Activated CD4-positive, alpha-beta T cell treated with anti-CD3 and anti-CD28 coated beads, Interleukin-2, amount 50 U/mL, for 4 hours (primary cell): ENCODE results near the gene ENTR1.
"Not testable (repeated sequence)": the region's sequence is repeated elsewhere in the genome, so short reads cannot be mapped to it uniquely, and the experiment has no call there.

Experiments used
- DNase-seq, 2 experiments: peaks; one replicate each; pipeline ENCODE4 v3.0.0-alpha.2; 2020

The ENTR1 gene

DNA sequence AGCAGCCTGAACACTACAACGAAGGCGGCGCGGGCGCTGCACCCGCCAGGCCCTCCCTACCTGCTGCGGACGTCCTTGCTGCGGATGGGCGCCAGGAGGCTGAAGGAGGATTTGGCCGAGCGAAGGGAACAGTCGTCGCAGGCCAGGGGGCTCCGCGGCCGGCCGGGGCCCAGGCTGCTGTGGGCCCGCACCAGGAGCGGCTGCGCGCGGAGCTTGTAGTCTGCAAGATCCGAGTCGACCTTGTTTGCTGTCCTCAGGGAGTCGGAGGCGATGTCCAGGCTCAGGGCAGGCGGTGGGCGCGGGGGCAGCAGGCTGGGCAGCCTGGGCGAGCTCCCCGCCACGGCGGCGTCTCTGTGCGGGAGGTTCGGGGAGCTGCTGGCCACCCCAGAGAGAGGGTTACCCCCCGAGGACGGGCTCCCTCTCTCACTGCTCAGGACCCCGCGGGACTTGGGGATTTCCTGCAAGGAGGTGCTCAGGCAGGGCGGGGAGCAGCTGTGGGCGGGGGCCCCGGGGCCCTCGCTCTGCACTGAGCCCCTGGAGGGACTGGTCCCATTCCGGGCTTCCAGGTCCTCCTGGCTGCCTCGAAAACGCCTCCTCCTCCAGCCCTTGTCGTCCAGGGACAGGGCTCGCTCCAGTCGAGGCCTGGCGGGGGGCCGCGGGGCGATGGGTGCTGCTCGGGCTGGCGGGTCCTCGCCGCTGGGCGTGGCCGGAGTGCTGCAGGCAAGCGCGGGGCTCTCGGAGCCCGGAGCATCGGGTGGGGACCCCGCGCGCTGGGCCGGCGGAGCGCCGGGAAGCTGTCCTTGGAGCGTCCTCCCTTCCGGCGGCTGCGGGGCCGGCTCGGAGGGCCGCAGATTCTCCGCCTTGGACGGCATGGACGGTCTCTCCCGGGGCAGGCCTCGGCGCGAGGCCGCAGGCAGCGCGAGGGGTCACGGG is 28.4 kb upstream of the ENTR1 start:
- peak; percentile 38 to 46 for DNase-seq

DNA sequence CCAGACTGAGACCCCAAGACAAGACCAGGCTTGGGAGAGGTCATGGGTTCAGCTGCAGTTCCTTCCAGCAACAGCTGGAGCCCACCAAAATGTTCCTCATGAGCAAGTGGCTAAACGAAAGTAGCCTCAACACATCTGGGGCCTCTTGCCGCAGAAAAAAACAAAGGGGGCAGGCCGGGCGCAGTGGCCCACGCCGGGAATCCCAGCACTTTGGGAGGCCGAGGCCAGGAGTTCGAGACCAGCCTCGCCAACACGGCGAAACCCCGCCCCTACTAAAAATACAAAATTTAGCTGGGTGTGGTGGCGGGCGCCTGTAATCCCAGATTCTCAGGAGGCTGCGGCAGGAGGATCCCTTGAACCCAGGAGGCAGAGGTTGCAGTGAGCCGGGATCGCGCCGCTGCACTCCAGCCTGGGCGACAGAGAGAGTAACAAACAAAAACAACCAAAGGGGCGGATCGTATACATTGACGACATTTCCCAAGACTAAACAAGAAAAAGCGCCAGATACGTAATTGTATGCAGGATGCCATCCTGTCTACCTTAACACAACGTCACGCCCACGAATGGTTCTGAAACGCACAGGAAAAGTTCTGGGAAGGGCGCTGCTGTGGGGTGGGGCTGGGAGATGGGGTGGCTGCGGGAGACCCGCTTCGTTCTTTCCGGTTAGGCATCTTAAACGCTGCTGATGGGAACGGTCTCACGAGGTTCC is 27.6 kb upstream of the ENTR1 start:
- DNase-seq: no peak

DNA sequence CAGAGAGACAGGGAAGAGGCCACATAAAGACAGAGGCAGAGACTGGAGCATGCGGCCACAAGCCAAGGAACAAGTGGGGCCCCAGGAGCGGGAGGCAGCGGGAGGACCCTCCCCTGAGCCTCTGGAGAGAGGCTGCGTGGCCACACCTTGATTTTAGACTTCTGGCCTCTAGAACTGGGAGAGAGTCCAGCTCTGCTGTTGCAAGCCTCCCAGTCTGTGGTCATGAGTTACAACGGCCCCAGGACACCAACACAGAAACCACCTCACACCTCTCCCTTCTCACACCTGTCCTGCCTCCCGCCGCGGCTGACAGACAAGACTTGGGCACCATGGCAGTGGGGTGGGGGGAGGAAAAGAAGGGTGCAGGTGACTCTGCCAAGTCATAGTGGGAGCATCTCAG is 27.0 kb upstream of the ENTR1 start:
- DNase-seq: no peak

DNA sequence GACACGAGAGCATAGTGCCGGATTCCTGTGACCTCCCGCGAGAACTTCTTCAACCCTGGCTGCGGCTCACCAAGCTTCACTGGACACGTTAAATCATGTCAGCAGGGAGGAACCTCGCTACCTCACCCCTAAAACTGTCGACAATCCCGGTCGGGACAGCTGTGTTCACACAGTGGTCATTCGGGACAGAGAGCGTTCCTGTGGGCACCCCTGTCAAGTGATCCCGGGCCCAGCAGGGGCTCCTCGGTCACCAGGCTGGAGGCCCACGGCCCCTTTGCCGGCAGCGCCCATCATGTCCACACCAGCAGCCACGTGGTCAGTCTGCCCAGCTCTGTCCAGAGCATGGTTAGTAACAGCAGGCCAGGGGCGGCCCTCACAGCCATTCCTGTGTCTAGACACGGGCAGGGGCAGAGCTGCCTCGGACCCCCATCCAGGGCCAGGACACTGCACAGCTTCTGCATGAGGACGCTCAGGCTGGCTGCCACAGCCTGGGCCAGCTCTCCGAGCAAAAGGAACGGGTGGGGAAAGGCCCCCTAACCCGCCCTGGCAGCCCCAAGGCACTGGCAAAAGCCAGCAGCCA is 25.7 kb upstream of the ENTR1 start:
- DNase-seq: no peak

DNA sequence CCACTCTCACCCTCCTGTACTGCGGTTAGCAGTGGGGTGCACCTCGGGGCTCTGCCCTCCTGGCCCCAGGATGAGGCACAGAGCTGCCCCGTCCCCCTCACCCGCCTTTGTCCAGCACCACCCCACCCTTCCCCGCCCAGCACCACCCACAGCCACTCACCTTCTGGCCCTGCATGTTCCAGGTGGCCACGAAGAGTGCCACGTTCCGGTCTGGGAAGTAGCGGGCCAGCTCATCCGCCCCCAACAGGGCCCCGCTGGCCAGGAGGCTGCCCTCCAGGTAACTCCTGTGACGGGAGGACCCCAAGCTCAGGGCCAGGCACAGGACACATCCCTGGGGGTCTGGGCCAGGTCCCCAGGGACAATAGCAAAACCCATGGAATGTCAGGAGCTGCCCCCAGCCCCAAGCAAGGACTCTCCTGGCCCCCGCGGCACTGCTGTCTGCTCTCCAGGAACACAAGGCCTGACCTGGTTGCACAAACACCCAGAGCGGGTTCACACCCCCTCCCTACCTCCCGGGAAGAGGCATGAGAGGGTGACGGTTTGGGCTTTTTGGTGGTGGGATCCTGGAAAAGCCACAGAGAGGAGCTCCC is 24.3 kb upstream of the ENTR1 start:
- no peak for DNase-seq

DNA sequence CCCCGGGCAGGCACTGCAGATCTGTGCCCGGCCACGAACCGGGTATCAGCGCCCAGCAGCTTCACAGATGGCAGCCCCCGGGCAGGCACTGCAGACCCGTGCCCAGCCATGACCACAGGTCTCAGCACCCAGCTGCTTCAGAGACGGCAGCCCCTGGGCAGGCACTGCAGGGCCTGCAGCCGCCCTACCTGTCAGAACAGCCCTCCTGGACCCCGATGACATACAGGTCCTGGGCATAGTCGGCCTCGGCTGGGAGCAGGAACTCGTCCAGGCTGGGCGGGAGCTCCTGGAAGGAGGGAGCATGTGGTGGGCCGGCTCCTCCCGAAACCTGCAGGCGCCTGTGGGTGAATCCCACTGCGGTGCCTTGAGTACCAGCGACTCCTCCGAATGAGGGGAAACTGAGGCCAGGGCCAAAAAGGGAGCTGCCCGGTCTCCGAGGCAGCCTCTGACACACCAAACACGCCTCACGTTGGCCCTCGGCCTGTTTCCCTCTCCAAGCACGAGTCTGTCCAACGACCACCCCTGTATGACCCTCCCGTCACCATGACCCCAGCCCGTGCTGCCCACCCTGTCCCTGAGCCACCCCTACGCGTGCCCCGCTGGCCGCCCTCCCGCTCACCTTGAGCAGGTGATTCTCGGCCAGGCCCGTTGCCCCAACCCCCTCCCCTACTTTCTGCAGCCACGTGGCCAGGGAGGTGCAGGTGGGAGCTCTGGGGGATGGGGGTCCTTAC is 23.6 kb upstream of the ENTR1 start:
- no peak for DNase-seq

DNA sequence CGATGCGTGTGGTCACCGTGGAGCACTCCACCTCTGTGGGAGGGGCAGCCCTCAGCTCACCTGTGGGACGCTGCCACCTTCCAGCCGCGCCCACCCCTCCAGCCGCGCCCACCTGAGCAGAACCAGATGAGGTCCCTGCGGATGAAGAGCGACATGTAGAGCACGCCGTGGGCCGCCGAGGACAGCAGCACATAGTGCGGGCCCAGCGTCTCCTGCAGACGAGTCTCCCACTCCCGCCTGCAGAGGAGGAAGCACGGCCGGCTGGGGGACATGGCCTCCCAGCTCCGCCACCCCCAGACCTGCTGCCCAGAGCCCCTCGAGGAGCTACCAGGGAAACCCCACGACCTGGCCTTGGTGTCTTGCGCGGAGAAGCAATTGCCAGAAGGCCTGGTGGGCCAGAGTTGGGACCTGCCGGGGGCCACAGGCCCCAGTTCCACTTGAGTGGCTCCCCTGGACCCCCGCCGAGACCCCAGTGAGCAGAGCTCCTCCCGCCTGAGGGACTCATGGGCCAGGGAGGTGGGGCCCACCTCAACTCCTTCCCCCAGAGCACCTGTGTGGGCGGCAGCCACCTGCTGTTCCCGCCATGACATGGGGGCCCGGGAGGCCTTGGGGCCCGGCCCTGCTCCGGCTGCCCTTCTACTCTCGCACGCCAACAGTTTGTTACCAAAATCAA is 22.8 kb upstream of the ENTR1 start:
- no peak for DNase-seq

DNA sequence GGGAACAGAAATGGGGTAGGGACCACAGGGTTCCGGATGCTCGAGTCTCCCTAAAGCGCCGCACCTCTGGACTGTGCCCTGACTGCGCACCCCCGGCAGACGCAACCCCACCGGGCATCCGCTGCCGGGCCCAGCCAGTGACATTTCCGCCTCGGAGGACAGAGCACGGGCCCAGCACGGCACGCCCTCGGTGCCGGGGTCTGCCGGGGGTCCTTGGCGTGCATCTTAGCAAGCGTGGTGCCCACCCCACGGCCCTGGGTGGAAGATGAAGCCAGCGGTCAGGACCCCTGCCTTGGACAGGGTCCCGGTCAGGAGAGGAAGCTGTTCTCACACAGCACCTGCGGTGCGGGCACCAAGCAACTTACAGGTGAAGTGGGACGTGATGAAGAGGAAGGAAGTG is 22.2 kb upstream of the ENTR1 start:
- no peak for DNase-seq

DNA sequence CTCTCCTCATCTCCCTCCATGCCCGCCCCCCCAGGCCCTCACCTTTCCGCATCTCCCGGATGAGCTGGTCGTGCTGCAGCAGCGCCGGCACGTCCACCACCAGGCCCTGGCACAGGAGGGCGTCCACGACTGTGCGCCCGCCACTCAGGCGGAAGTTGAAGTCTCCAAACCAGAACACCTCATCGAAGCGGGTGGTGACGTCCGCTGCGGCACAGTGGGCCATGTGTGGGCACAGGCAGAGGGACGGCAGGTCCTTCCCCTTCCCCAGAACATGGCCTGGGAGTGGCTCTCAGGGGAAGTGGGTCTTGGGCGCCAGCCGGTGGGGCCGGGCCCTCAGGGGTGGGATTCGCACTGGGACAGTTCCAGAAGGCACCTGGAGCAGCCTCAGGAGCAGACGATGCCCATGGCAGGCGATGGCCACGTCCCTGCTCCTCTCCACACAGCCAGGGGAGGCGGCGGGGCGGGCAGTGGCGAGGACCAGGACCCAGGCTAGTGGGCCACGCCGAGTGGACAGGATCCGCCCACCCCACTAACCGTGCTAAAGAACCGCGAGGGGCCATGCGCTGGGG is 21.5 kb upstream of the ENTR1 start:
- no peak for DNase-seq

DNA sequence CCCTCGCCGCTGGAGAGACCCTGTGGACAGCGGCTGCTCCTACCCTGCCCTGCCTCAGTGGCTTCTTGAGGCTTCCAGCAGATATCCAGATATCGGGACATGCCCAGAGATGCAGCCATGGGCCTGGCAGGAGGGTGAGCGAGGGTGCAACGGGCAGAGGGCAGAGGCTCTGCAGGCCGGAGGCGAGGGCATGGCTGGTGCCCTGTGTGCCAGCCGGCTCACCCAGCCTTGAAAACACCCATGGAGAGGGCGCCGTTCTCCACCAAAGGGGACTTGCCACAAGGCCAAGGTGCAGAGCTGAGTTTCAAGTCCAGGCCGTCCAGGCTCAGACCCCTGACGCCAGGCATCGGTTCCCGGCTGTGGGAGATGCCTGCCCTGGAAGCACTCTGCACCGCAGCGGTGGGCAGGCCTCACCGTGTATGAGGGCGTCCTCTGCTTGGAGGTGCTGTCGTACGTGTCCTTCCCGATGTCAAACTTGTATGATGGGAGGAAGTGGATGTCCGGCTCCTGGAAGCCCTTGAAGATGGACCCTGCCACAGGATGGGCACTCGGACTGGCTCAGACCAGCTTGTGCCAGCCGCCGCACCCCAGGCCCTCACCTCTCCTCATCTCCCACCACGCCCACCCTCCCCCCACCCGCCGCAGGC is 20.3 kb upstream of the ENTR1 start:
- no peak for DNase-seq

DNA sequence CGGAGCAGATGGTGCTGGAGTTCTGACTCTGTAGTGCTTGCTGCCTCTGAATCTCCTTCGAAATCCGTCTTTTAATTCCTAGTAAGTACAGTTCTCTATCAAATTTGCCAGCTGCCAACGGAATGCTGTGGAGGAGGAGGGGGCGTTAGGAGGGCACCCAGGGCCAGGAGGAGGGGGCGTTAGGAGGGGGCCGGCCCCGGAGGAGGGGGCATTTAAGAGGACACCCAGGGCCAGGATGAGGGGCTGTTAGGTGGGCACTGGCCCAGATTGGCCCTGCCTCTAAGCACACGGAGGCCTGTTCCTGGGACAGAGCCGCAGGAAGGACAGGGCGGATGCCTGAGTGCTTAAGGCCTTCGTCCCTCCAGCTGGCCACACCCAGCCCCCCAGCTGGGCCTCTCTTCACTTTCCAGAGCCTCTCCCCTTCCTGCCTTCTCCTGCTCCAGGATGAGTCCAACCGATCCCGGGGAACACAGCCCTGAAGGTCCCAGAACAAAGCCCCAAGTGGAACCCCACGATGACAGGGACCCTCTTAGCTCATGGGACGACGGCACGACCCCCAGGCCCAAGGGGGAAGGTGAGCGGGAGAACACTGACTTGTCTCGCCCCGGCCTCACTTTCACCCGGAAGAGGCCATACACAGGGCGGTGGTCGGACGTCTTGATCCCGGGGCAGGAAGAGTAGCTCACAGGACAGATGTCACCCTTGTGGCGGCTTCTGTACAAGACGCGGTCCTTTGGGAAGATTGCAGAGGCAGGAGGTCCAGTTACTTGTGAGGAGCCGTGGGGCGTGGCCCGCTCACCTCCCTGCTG is 19.5 kb upstream of the ENTR1 start:
- no peak for DNase-seq

DNA sequence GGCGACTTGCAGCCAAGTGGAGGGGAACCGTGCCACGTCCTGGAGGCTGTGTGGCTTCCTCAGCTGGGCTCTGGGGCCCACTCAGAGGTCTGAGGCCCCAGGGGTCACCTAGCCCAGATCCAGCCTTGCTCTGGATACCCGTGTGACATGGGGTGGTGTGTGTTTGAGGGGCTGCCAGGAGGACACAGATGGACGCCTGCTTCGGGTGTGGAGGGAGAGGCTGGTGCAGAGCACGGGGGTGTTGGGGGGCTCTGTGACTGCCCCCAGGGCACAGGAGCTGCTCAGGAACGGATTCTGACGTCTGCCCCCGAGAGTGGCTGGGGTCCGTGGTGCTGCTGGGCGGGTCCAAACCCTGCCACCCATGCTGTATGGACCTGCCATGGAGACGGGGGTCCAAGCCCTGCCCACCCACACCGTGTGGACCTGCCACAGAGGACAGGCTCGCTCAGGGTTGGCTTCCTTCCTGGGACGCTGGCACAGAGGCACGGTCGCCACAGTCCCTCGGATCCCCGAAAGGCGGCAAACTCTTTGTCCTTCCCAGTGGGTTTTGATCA is 18.7 kb upstream of the ENTR1 start:
- DNase-seq: no peak

DNA sequence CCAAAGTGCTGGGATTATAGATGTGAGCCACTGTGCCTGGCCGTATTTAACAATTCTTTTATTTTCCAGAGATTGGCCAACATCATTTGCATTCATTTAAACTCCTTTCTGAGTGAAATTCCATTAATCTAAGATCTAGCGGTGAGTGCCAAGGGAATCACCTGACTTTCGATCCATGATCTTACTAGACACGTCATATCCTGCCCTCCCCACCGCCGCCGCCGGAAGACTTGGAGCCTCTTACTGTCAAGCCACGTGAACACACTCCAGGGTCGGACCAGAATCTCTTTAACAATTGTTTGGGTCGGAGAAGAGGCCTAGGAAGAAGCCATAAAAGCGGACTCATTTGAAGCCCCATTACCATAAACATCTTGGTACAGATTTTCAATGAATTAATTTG is 16.4 kb upstream of the ENTR1 start:
- DNase-seq: no peak

DNA sequence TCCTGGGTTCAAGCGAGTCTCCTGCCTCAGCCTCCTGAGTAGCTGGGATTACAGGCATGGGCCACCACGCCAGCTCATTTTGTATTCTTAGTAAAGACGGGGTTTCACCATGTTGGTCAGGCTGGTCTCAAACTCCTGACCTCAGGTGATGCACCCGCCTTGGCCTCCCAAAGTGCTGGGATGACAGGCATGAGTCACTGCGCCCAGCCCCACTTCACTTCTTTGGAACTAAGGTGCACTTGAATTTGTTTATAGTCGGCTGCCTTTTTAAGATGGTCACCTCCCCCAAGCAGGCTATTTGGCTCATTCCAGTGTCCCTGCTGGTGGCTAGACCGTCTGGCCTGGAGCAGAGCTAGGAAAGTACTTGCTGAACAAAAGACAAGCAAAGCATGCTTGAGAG is 15.0 kb upstream of the ENTR1 start:
- not testable (repeated sequence) for DNase-seq

DNA sequence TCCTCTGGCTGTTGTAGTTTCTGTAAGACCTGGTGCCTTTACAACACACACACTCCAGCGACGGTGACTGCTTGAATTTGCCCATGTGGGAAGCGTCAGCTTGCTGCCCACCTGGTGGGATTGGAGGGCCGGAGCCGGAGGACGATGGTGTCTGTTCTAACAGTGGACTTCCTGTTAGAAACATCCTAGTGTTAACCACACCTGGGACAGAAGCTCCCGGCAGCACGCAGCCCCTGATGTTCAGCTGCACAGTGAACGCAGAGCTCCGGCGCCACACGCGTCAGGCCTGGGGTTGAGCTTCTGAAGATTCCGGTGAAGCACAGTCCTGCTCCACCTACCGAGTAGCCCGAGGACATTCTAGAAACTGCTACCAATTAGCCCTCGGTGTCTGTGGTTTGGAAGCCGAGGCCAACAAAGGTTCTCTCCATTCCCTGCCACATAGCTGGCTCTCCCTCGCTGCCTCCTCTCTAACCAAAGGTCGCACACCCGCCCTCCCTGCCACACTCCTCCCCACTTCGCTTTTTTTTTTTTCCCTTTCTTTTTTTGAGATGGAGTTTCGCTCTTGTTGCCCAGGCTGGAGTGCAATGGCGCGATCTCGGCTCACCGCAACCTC is 14.4 kb upstream of the ENTR1 start:
- DNase-seq: no peak

DNA sequence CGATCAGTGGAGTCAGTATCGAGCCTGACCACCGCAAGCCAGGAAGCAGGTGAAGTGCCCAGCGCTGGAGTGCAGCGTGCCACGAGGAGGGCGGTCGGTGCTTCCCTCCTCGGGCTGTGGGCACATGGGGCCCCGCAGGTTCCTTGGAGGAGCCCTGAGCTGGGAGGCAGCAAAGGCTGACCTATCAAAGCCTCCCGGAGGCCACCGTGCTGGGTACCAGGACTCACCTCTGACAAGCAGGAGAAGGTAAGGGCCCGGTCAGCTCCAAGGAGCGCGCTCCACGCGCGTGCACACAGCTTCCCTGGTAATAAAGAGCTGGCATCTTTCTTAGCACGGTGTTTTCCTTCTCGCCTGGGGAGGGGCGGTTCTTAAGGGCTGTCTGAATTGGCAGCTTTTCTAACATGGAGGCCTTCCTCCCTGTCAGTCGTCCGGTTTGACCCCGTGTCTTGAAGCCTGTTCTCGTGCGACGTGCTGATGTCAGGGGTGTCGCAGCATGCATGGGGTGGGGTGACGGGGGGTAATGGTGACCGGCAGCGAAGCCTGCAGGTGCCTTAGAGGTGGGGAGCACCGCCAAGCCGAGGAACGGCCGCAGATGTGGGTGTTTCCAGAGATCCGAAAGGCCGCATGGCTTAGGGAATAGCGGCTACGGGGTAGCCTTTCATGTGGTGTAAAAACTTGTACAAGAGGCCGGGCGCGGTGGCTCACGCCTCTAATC is 13.2 kb upstream of the ENTR1 start:
- no peak for DNase-seq

DNA sequence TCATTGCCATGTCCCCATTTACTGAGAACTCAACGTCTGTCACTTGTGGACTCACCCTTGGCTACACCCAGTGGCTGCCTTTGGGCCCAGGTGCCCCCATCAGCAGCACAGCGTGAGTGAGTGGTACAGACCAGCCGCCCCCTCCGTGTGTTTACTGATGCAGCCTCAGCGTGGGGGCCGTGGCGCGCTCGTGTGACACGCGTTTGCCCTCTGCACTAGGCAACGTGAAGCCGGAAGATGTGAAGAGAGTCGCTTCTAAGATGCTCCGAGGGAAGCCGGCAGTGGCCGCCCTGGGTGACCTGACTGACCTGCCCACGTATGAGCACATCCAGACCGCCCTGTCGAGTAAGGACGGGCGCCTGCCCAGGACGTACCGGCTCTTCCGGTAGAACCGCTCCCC is 12.5 kb upstream of the ENTR1 start:
- no peak for DNase-seq

DNA sequence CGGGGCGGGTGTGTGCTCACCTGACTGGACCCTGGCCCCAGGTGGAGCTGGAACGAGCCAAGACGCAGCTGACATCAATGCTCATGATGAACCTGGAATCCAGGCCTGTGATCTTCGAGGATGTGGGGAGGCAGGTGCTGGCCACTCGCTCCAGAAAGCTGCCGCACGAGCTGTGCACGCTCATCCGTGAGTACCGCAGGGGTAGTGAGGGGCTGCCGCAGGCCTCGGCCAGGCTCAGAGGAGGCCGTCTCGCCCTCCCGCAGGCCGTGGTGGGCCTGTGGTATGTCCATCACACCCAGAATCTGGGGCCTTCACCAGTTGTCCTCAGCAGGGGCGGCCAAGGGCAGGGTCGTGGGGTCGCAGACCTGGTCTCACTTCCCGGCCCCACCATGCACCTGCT is 11.4 kb upstream of the ENTR1 start:
- DNase-seq: no peak

DNA sequence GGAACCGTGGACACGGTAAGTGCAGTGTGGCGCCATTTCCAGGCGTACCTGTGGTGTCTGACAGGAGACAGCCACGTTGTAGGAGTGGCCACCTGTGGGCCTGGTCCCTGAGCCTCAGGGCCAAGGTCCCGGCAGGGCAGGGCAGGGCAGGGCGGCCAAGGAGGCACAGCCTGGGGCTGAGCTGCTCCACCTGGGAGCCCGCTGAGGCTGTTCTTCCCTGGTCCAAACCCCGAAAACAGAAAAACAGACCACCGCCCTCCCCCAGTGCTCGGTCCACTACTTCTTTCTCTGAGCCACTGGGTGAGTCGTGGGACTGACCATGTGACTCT is 8.6 kb upstream of the ENTR1 start:
- no peak for DNase-seq
